NCI-H460 (cell line): ENCODE results near the gene NFATC2. TPM values are rescaled to one million over a fixed set of nuclear protein-coding genes. Genes with fewer than 3 reads are reported as not detected.
"Not testable (repeated sequence)": the region's sequence is repeated elsewhere in the genome, so short reads cannot be mapped to it uniquely, and the experiment has no call there.

Source experiments
- DNase-seq: peaks from one replicate; pipeline ENCODE4 v3.0.0-alpha.2; 2016; ENCODE audit warnings: low read depth; ENCODE audit errors: extremely low read depth
- total RNA-seq: library from RNA; depleted of rRNA; stranded (reverse); fragments of >200 nt; shearing (Covaris generic); gene quantifications from 2 replicates; pipeline ENCODE4 v1.2.3, GENCODE V29; 2014

Gene NFATC2
- total RNA-seq, 1 experiment from 2014 or later, result 1.1 TPM

DNA sequence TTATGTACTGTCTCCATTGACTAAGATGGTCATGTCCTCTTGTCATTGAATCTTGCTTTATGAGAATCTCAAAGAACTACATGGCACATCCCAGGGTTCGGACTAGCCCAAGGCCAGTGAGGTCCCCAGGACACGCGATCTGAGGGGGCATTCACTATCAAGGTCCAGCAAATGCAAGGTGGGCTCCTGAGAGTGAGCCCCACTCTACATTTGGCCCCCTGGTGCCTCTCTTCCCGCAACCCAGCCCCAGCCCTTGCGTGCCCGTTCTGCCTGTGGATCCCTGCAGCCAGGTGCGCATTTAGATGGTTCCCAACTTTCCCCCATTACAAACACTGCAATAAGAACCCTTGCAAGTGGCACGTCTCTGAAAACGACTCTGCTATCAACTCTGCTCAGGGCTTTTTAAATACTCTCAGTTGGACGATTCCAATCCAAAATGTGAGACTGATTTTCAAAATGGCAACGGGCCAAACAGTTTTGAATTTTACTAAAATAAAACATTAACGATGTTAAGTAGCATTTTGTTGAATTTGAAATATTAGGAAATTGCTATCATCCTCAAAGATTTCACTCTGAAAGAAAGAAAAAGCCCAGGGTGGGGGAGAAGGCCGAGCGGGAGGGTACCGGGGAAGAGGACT, 59.6 kb downstream of the NFATC2 start:
- no peak for DNase-seq

DNA sequence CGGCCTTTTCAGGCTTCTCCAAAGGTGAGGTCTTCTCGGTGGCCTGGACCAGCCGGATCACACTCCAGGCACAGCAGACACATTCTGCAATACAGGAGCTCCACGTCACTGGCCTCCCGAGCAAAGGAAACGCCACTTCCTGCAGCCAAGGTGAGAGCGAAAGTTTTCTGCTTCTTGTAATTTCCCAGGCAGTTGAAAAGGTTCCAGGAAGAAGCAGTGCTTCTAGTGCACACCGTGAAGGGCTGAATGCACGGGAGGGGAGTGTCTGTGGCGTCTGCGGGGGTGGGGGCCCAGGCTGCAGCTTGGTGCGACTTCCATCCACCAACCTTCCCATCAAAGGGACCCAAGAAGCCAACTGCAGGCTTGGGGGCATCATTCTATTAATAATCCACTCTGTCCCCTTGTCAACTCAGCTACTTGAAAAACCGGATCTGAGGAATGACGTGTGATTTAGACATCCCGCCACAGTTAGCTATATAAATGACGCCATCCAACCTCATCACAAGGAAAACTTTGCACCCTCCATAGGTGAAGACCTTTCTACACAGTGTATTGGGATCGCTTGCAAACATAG, 61.1 kb downstream of the NFATC2 start:
- DNase-seq, result no peak

DNA sequence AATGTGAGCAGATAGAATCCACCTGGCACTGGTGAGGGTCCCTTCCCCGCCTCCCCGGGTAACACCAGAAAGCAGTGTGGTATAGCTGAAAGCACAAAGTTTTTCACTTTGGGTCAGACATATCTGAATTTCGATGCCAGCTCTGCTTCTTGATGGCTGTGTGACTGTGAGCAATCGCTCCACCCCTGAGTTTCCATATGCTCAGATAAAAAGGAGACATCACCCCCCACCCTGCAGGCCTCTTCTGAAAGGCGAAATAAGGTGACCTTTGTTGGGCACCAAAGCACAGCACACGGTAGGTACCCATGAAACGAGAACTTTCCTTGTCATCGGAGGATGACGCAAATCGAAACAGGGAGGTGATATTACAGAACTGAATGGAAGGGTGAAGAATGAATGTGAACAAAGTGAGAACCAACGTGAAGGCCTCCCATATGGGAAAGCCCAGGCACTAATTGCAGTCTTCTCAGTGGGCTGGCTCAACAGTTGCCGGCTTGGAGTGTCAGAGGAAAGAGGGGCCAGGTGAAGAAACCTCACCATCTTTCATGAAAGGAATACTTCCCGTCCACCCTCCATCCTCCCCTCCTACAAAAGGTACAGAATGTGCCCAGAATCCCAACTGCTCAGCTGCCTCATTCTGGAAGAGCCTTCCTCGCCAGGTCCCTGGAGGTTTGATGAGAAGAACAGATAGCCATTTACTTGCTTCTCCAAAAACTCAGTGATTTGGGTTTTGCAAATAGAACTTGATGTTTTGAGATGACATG, 61.8 kb downstream of the NFATC2 start:
- DNase-seq, result no peak

- DNase-seq, result not testable (repeated sequence)
Observed at GRCh38 chr20:51476106-51476505, 66.4 kb downstream of the NFATC2 start.

DNA sequence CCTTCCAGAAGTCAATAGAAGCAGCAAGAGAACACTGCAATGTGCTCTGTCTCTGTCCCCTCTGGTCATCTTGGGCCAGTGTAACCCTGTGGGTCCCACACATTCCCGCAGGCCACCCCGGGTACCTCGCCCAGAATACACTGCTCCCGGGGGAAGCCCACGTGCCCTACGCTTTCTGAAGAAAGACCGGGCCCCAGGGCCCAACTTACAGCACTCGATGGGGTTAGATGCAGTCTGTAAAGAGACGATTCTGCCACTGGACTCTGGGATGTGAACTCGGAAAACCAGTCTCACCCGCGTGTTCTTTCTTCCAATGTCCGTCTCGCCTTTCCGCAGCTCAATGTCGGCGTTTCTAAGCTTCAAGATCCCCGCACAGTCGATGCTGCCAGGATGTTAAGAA, 68.7 kb downstream of the NFATC2 start:
- no peak for DNase-seq

- no peak for DNase-seq
Observed at GRCh38 chr20:51473256-51473655, 69.3 kb downstream of the NFATC2 start.

DNA sequence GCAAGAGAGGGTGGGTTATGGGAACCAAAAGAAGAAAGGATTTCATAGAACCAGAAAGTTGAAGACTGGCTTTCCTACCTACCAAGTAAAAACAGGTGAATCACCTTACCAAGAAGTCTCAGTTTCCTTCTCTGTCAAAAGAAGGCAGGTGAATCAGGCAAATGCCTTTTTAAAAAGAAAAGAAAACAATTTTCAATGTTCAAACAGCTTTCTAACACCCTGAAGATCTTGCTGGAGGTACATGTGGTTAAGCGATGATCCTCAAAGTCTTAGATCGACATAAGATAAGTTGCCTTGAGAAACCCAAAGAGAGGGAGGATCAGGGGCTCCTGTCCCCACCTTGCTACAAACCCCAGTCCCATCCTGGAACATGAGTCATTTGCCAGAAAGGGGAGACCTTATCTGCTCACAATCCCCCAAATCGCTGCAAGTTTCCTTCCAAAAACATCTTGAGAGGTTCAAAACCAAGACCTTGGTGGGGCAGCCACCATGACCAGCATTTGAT, 71.6 kb downstream of the NFATC2 start:
- no peak for DNase-seq

DNA sequence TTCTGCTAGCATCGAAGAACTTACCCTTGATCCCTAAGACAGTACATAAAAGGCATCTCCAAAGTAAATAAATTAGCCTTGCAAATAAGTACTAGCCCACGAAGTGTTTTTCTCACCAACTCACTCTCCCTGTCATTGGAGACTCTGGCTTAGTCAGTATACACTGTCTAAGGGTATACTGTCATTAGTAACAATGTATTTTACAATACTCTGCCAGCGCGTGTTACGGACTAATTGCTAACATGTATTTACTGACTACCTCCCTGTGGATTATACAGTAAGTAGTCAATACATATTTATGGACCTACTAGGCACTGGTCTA, 72.1 kb downstream of the NFATC2 start:
- DNase-seq, result no peak

DNA sequence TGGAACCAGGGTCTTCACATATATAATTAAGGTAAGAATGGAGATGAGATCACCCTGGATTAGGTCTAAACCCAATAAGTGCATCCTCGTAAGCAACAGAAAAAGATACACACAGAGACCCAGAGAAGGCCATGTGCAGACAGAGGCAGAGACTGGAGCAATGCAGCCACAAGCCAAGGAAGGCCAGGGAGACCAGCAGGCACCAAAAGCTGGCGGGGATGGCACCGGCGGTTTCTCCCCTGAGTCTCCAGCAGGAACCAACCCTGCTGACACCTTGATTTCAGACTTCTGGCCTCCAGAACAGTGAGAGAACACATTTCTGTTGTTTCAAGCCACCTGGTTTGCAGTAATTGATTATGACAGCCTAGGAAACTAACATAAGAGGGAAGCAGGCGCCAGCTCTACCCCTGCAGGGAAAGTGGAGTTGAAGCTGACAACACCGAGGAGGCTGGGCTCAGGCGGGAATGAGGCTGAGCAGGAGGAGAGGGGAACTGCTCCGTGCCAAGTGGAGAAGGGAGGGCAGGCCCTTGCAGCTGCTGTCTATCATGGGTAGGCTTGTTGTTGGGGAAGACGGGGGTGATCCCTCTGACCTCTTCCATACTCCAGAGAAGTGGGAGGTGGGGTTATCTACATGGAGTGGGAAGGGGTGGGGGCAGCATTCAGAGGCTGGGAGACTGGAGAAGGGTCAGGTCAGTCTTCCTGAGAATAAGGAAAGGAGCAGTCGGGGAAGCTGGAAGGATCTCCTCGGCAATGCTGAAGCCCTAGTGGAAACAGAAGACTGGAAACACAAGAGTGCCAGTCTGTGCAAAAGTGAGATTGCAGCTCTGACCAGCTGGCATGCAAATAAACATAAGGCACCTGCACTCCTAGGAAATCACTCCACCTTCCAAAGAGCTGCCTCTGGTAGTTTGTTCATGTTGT, 72.7 kb downstream of the NFATC2 start:
- DNase-seq, result no peak

DNA sequence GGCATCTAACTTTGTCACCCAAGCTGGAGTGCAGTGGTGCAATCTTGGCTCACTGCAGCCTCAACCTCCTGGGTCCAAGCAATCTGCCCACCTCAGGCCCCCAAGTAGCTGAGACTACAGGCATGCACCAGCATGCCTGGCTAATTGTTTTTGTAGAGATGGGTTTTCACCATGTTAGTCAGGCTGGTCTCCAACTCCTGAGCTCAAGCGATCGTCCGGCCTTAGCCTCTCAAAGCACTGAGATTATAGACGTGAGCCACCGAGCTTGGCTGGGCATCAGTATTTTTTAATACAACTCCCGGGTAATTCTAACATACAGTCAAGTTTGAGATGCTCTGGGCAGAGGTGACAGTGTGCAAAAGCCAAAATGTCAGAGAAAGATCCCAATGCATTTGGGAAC, 73.5 kb downstream of the NFATC2 start:
- no peak for DNase-seq

GRCh38 chr20:51468636-51469035, 73.9 kb downstream of the NFATC2 start:
- no peak for DNase-seq

- DNase-seq, result no peak
Observed at GRCh38 chr20:51467956-51468626, 74.4 kb downstream of the NFATC2 start.

DNA sequence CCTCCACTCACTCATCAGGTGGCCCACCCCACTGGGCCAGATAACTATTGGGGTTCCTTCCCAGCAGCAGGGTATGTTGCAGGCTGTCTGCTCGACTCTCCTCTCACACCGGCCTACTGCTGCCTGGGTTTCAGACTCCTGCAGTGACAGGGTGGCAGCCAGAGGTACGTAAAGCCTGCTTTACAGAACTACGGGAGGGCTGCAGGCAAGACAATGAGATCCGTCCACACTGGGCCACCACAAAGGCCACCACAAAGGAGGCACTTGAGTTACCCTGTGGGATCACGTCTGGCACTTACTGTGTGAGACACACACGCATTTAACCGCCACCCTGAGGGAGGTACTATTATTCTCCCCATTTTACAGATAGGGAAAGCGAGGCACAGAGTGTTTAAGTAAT, 78.5 kb downstream of the NFATC2 start:
- no peak for DNase-seq

GRCh38 chr20:51463560-51463959, 79.0 kb downstream of the NFATC2 start:
- no peak for DNase-seq

GRCh38 chr20:51462566-51463276, 79.8 kb downstream of the NFATC2 start:
- DNase-seq, result no peak

DNA sequence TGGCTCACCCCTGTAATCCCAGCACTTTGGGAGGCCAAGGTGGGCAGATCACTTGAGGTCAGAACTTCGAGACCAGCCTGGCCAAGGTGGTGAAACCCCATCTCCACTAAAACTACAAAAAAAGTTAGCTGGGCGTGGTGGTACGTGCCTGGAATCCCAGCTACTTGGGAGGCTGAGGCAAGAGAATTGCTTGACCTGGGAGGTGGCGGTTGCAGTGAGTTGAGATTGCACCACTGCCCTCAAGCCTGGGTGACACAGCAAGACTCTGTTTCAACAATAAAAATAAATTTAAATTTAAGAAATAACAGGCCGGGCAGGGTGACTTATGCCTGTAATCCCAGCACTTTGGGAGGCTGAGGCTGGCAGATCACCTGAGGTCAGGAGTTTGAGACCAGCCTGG, 80.7 kb downstream of the NFATC2 start:
- not testable (repeated sequence) for DNase-seq

- DNase-seq, result no peak
Observed at GRCh38 chr20:51461306-51461705, 81.2 kb downstream of the NFATC2 start.

DNA sequence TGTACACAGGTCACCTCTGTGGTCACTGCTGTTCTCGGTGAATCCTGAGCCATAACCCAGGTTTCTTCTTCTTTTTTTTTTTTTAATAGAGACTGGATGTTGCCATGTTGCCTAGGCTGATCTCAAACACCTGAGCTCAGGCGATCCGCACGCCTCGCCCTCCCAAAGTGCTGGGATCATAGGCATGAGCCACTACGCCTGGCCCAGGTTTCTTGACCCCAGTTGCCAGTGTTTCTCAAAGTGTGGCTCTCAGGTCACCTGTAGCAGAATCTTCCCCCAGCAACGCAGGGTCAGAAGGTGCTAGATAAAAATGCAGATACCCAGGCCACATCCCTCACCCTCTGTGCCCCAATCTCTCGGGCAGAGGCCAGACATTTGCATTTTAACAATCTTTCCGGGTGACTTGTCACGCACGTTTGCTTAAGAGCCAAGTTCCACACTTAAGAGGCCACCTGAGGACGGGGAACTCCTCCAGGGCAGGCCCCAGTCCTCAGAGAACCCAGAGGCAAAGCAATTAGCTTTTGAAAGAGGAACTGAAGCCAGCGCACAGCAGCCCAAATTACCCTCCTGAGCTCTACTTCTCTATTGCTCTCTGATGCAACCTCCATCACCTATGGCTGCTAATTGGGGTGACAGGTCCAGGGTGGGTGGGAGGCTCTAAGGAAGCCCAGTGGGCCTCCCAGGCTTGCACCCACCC, 81.8 kb downstream of the NFATC2 start:
- DNase-seq, result no peak

GRCh38 chr20:51460163-51460562, 82.4 kb downstream of the NFATC2 start:
- no peak for DNase-seq
